ENCODE measurements around the gene LYPD6B. TPM values are rescaled to one million over a fixed set of nuclear protein-coding genes. Genes with fewer than 3 reads are reported as not detected.
A peak's percentile ranks its signal among the peaks of the same experiment; 100 is the strongest.

Gene LYPD6B
- total RNA-seq, 1 donor from 2014 or later = 23.7 TPM

GRCh38 chr2:149055751-149056150 is 17.3 kb downstream of the LYPD6B start:
- no peaks in the 10 kb centered on the region for H3K27me3 Mint-ChIP-seq

GRCh38 chr2:149056541-149057255 is 18.2 kb downstream of the LYPD6B start:
- H3K4me1 Mint-ChIP-seq (ENCODE audit: unreplicated experiment) = peaks cover 21% of the 10 kb centered on the region
- no peaks in the 10 kb centered on the region for H3K9me3 Mint-ChIP-seq
- DNase-seq (ENCODE audit: extremely low spot score, unreplicated experiment) = no peak
- no peak for TF ChIP-seq CTCF (conservative IDR thresholded peaks at IDR 0.05)
- H3K4me3 Mint-ChIP-seq = no peak overlapping the region
- no peak overlapping the region for H3K27ac Mint-ChIP-seq
- no peaks in the 10 kb centered on the region for H3K27me3 Mint-ChIP-seq
- peaks cover 5% of the 10 kb centered on the region for H3K36me3 Mint-ChIP-seq

More at GRCh38 chr2:149055751-149056150, 17.3 kb downstream of the LYPD6B start:
- no peak for DNase-seq (ENCODE audit: extremely low spot score, unreplicated experiment)
- Mint-ChIP-seq H3K4me3 (no peak overlapping the region), H3K36me3 (peaks cover 5% of the 10 kb centered on the region), H3K27ac (no peak overlapping the region), H3K4me1 (ENCODE audit: unreplicated experiment) (peaks cover 13% of the 10 kb centered on the region), H3K9me3 (no peaks in the 10 kb centered on the region)
- no peak for TF ChIP-seq CTCF (conservative IDR thresholded peaks at IDR 0.05)

- no peak for DNase-seq (ENCODE audit: extremely low spot score, unreplicated experiment)
- H3K36me3 Mint-ChIP-seq = peaks cover 5% of the 10 kb centered on the region
- H3K9me3 Mint-ChIP-seq = no peaks in the 10 kb centered on the region
- H3K27ac Mint-ChIP-seq = no peak overlapping the region
- H3K27me3 Mint-ChIP-seq = no peaks in the 10 kb centered on the region
- TF ChIP-seq CTCF (conservative IDR thresholded peaks at IDR 0.05) = no peak
- no peak overlapping the region for H3K4me3 Mint-ChIP-seq
- peaks cover 23% of the 10 kb centered on the region for H3K4me1 Mint-ChIP-seq (ENCODE audit: unreplicated experiment)
These were observed 18.9 kb downstream of the LYPD6B start for GRCh38 chr2:149057401-149057800.

GRCh38 chr2:149058936-149059335 is 20.4 kb downstream of the LYPD6B start:
- H3K27ac Mint-ChIP-seq = peak overlapping the region; percentile 18
- H3K4me1 Mint-ChIP-seq (ENCODE audit: unreplicated experiment) = peaks cover 26% of the 10 kb centered on the region
- no peak overlapping the region for H3K4me3 Mint-ChIP-seq
- H3K36me3 Mint-ChIP-seq = peaks cover 5% of the 10 kb centered on the region
- DNase-seq (ENCODE audit: extremely low spot score, unreplicated experiment) = no peak
- no peaks in the 10 kb centered on the region for H3K9me3 Mint-ChIP-seq
- H3K27me3 Mint-ChIP-seq = no peaks in the 10 kb centered on the region
- TF ChIP-seq CTCF (conservative IDR thresholded peaks at IDR 0.05) = no peak

GRCh38 chr2:149059822-149060221 is 21.3 kb downstream of the LYPD6B start:
- Mint-ChIP-seq H3K27ac (no peak overlapping the region), H3K36me3 (peaks cover 5% of the 10 kb centered on the region), H3K4me1 (ENCODE audit: unreplicated experiment) (peaks cover 32% of the 10 kb centered on the region), H3K27me3 (no peaks in the 10 kb centered on the region), H3K4me3 (no peak overlapping the region), H3K9me3 (no peaks in the 10 kb centered on the region)
- DNase-seq (ENCODE audit: extremely low spot score, unreplicated experiment) = no peak
- no peak for TF ChIP-seq CTCF (conservative IDR thresholded peaks at IDR 0.05)
